ENCODE measurements around the gene PGAP6.

GRCh38 chr16:407253-407652 lies 25.5 kb upstream of the PGAP6 start:
- TF ChIP-seq POLR2A (IDR thresholded peaks at IDR 0.05; ENCODE audit: low read length): no peak
- TF ChIP-seq GATA1 (IDR thresholded peaks at IDR 0.05; ENCODE audit: low read depth, low read length): no peak

All from erythroblast (primary cell).